NK-92 treated with Interleukin-12 subunit alpha and Interleukin-12 subunit beta, amount 100 ng/mL, for 24 hours (cell line): ENCODE measurements around the gene ZNF445.
A peak's percentile ranks its signal among the peaks of the same experiment; 100 is the strongest.
"Not testable (repeated sequence)": the region's sequence is repeated elsewhere in the genome, so short reads cannot be mapped to it uniquely, and the experiment has no call there.

Source experiments
- DNase-seq: peaks from one replicate; lab custom pipeline; 2025; lab: John Stamatoyannopoulos, UW

Gene ZNF445

DNA sequence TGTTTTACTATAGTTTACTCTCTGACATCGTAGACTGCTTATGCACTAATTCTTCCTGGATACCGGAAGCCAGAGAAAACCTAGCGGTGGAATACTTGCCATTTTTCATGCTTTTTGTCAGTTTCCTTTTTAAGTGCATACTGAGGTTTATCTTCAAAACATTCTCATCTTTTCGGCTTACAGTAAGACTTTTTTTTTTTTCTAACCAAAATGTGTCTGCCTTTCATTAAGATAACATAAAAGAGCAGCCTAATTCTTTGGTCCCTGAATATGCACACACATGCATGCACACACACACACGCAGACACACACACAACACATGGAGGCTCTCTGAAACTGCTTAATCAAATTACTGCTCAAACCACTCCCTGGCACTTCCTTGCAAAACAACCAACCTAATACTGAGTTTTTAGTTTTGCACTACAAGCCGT, 1.3 kb downstream of the ZNF445 start:
- DNase-seq: no peak

GRCh38 chr3:44474886-44475285, 2.6 kb downstream of the ZNF445 start:
- DNase-seq: not testable (repeated sequence)

GRCh38 chr3:44470430-44470829, 7.0 kb downstream of the ZNF445 start:
- no peak for DNase-seq

DNA sequence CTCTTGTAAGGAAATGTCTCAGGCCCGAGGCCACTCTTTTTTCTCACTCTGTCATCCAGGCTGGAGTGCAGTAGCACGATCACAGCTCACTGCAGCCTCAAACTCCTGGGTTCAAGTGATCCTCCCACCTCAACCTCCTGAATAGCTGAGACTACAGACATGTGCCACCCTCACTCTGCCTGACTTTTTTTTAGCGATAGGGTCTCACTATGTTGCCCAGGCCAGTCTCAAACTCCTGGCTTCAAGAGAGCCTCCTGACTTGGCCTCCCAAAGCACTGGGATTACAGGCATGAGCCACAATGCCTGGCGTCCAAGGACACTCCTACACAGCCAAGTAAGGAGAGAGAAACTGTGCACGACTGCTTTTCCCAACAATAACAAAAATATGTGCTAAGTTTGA, 7.6 kb downstream of the ZNF445 start:
- no peak for DNase-seq

DNA sequence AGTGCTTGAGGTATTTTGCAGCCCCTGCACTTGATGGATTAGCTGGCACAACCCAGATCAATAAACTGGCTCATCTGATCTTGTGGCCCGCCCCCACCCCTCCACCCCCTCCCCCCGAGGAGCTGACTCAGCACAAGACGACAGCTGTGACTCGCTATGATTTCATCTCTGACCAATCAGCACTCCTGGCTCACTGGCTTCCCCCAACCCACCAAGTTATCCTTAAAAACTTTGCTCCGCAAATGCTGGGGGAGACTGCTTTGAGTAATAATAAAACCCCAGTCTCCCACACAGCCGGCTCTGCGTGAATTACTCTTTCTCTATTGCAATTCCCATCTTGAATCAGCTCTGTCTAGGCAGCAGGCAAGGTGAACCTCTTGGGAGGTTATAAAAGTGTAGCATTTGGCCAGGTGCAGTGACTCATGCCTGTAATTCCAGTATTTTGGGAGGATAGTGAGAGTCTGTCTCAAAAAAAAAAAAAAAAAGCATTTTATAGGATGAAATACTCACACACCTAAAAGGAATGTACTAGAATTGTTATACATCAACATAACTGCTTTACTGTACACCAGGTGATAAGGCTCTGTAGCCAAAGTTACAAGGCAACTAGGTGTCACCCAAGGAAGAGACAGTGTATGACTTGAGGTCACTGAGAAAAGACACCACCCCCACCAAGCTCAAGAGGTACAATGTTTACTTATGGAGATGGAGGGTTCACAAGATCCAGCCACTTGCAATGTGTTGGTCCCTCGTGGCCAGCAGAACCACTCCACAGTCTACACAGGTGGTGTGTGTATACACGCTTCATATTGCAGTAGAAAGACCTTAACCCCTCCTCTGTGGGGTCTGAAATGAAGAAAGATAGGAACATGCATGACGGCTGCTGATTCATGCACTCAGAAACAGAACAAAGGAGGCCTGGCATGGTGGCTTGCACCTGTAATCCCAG, 8.6 kb downstream of the ZNF445 start:
- no peak for DNase-seq

DNA sequence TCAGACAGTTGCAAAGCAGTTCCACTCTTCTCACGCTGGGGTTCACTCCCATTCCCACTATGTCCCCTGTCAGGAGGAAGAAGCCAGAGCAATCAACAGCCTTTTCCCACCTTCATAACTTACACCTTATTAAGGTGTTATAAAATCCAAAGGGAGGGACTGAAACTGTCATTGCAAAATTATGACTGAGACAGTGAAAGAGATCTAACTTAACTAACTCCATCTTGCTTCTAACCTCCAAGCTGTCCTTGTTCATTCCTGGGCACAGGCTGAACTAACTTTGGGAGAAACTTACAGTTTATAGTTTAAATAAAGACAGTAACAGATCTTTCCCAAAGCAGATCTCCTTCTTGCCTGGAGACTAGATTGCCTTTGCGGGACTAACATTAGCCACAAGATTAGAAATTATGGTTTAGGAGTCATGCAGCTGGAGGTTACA, 9.4 kb downstream of the ZNF445 start:
- DNase-seq: not testable (repeated sequence)

GRCh38 chr3:44467241-44467640, 10.2 kb downstream of the ZNF445 start:
- no peak for DNase-seq

DNA sequence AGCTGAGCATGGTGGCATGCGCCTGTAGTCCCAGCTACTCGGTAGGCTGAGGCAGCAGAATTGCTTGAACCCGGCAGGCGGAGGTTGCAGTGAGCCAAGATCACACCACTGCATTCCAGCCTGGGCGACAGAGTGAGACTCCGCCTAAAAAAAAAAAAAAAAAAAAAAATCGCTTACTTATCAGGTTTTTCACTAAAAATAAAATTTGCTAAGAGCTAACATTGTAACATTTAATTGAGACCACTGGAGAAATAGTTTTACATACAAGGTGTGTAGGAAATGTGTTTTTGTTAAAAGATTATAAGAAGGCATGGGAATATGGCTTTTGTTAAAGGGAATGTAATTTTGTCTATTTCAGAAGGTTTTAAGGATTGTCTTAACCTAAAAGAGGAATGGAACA, 12.6 kb downstream of the ZNF445 start:
- not testable (repeated sequence) for DNase-seq

DNA sequence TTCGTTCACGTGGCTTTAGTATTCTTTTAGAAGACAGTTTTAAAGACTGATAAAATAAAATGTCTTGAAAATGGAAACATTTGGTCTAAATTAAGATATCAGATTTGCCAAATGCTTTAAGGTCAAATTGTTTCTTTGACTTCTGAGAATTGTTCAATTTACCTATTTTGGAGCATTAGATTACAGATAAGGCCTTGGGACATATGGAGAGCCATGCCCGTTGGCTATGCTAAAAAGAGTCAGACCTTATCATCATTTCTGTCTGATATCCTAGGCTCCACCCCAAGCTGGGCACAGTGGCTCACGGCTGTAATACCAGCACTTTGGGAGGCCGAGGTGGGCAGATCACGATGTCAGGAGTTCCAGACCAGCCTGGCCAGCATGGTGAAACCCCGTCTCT, 13.0 kb downstream of the ZNF445 start:
- no peak for DNase-seq

DNA sequence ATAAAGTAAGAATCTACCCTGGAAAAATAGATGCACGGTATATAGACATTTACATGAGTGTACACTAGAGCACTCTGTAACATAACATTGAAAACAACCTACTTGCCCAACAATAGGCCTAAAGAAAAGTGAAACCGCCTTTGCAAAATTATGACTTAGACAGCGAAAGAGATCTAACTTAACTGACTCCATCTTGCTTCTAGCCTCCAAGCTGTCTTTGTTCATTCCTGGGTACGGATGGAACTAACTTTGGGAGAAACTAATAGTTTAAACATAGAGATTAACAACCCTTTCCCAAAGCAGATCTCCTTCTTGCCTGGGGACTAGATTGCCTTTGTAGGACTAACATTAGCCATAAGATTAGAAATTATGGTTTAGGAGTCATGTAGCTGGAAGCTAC, 17.4 kb downstream of the ZNF445 start:
- not testable (repeated sequence) for DNase-seq

DNA sequence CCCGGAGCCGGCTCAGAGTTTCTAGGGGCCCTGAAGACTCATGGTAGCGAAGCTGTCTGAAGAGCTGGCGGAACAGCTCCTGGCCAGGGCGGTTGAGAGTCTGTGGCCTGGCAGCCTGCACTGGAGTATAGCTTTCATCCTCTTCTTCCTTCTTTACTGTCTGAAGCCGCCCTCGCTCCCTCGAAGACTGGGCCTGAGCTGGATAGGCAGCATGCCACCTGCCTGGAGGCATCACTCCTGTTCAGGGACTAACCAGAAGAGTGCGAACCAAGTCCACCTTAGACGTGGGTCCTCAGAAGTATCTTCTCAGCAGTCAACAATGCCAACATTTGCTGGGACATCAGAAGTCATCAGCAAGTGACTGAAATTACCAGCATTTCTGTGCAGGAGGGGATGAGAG, 22.2 kb downstream of the ZNF445 start:
- no peak for DNase-seq

DNA sequence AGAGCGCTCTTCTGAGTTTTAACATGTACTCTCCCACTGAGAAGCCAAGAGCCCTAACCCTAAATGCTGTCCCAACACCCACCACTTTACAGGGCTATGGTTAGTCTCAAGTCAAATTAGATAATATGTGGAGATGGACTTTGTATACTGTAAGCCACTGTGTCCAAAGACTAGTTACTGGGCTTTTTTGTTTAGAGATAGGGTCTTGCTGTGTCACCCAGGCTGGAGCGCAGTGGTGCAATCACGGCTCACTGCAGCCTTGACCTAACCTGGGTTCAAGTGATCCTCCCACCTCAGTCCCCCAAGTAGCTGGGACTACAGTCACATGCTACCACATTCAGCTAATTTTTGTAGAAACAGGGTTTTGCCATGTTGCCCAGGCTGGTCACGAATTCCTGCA, 23.2 kb downstream of the ZNF445 start:
- DNase-seq: no peak

- DNase-seq: no peak
Observed at GRCh38 chr3:44451441-44451840, 26.0 kb downstream of the ZNF445 start.

- no peak for DNase-seq
Observed at GRCh38 chr3:44446929-44447328, 30.5 kb downstream of the ZNF445 start.

GRCh38 chr3:44445786-44446185, 31.7 kb downstream of the ZNF445 start:
- no peak for DNase-seq

DNA sequence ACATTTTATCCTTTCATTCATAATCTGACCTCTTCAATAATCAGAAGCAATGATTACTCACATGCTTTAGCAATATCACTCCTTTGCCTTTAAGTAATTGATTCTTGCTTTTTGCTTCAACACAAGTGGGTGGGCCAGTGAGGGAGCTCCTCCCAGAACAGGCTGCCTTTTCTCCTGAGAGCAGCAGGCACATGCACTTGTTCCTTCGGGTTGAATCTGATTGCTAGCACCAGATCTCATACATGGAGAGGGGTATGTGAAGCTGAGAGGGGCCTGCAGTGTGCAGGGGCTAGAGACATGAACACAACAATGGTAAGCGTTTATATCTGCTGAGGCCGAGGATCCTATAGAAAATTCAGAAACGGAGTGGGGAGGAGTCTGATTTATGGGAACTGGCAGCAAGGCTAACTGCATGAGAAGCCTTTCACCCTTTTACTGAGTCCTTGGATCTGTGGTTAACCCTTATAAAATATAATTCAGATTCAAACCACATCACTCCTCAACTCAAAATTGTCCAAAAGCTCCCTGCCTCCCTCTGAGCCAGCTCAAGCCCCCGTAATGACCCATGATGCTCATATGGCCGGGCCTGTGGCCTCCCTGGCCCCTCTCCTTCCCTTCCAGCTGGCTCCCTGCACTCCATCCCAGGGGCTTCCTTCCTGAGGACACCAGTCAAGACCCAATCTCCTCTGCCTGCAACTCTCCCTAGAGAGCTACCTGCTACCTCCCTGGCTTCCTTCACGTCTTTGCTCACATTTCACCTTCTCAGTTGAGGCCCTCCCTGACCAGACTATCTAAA, 32.4 kb downstream of the ZNF445 start:
- no peak for DNase-seq

- no peak for DNase-seq
Observed at GRCh38 chr3:44444437-44444836, 33.0 kb downstream of the ZNF445 start.

DNA sequence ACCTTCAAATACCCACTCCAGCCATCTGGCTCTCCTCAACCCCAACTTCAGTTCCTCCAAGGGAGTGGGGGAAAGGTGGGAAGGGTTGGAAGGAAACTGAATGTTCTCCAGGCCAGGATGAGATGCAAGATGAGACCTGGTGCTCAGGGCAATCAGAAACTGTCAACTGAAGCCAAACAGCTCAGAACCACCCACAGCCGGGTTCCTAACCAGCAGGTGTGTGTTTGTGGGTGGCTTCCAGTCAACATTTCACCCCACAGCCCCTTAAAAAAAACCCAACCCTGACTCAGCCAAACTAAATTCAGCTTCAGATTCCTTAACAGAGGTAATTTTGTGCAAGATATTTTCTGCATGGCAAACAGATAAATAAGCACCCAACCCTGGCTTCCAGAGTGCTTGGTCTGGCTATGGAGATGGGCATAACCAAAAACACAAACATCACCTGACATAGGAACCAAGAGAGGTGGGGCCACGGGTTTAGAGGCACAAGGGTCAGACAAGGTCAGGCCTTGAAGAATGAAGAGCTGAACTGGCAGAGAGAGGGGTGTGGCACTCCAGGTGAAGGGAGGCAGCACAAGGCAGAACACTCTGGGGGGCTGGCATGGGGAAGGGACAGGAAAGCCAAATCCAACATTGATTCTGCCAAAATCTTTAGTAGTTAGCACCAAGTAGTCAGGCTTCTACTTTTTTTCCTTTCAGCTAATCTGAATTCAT, 34.7 kb downstream of the ZNF445 start:
- no peak for DNase-seq

DNA sequence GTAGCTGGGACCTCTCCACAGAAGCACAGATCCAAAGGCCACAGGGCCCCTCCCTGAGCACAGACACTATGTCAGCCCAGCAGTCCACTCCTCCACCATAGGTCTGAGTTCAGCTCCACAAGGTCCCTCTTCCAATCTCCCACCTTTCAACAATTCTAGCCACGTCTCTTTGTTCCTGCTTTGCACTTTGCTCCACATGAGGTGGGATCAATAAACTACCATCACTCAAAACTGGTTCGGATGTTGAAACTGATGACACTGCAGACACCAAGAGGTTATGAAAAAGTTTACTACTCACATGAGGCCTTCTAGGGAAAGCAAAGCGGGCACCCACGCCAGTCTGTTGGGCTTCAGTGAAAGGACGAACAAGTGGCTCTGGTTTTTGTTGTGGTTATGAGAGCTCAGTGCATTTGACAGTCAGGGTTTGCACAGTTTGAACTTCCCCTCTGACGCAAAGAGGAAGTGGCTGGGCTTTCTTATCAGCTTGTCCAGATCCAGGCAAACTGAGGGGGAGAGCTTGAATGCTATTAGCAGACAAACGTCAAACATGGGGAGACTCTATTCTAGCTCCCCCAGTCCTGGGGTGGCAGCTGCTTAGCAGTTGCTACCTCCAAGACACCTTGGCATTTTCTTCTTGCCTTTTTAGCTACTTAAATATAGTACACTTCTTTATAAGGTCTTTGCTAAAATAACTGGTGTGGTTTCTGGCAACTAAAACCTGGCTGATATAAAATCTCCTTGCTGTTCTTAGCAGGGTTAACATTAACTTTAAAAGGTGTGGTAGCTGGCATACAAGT, 37.8 kb downstream of the ZNF445 start:
- peak; percentile 63 for DNase-seq

DNA sequence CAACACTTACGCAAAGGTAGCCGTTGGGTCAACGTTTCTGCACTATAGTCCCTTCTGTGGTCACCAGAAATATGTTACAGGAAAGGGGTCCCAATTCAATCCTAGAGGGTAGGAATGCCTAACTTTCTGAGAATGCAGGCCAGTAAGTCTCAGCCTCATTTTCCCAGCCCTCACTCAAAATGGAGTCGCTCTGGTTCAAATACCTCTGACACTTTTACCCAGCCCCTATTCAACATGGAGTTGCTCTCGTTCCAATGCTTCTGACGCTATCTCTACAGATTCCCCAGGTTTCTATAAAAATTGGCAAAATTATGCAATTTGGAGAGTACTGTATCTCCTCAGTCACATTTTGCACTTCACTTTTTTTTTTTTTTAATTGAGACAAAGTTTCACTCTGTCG, 39.7 kb downstream of the ZNF445 start:
- DNase-seq: no peak

GRCh38 chr3:44436181-44436580, 41.3 kb downstream of the ZNF445 start:
- DNase-seq: no peak
